SK-N-MC (cell line): ENCODE measurements around the gene MLLT3.

Experiments used
- EZH2 ChIP-seq: fragments of 200-600 bp; sonication (generic); IDR thresholded peaks from one replicate; pipeline ENCODE4 v1.6.1; 2017; ENCODE audit warnings: antibody characterized with exemption
- FOXP2 ChIP-seq: optimal IDR thresholded peaks from 2 replicates; pipeline ENCODE3; 2011; ENCODE audit warnings: mild to moderate bottlenecking, moderate library complexity; ENCODE audit not compliant: insufficient read depth; ENCODE audit errors: extremely low read length, control extremely low read depth

DNA sequence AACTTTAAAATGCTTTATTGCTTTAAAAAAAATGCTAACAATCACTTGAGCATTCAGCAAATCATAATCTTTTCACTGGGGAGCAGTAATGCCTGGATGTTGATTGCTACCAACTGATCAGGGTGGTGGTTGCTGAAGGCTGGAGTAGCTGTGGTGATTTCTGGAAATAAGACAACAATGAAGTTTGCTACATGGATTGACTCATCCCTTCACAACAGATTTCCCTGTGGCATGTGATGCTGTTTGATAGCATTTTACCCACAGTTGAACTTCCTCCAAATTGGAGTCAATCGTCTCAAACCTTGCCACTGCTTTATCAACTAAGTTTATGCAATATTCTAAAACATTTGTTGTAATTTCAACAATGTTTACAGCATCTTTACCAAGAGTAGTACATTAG, 83.3 kb downstream of the MLLT3 start:
- no peak for TF ChIP-seq EZH2
- no peak for TF ChIP-seq FOXP2
